NCI-H748 (cell line): ENCODE data around the gene TRIM10.
"Not testable (repeated sequence)": the region's sequence is repeated elsewhere in the genome, so short reads cannot be mapped to it uniquely, and the experiment has no call there.

ENCODE experiments used
- DNase-seq: peaks from one replicate; lab custom pipeline; 2025; ENCODE audit not compliant: unreplicated experiment; lab: John Stamatoyannopoulos, UW

TRIM10 gene

GRCh38 chr6:30154709-30155519 is 6.1 kb downstream of the TRIM10 start:
- DNase-seq, result no peak

GRCh38 chr6:30154061-30154460 is 7.0 kb downstream of the TRIM10 start:
- DNase-seq, result no peak

GRCh38 chr6:30152910-30153610 is 8.0 kb downstream of the TRIM10 start:
- no peak for DNase-seq

- DNase-seq, result no peak
These were observed 8.9 kb downstream of the TRIM10 start for GRCh38 chr6:30152016-30152673.

- no peak for DNase-seq
These were observed 9.4 kb downstream of the TRIM10 start for GRCh38 chr6:30151580-30151979.

- DNase-seq, result no peak
These were observed 10.2 kb downstream of the TRIM10 start for GRCh38 chr6:30150671-30151395.

GRCh38 chr6:30149858-30150550 is 11.0 kb downstream of the TRIM10 start:
- no peak for DNase-seq

GRCh38 chr6:30149234-30149633 is 11.8 kb downstream of the TRIM10 start:
- DNase-seq, result no peak

- DNase-seq, result no peak
These were observed 13.9 kb downstream of the TRIM10 start for GRCh38 chr6:30147096-30147495.

- no peak for DNase-seq
These were observed 15.2 kb downstream of the TRIM10 start for GRCh38 chr6:30145818-30146217.

GRCh38 chr6:30144811-30145210 is 16.2 kb downstream of the TRIM10 start:
- DNase-seq, result no peak

- DNase-seq, result no peak
These were observed 17.2 kb downstream of the TRIM10 start for GRCh38 chr6:30143780-30144179.

GRCh38 chr6:30142665-30143064 is 18.3 kb downstream of the TRIM10 start:
- DNase-seq, result no peak

- DNase-seq, result not testable (repeated sequence)
These were observed 20.8 kb downstream of the TRIM10 start for GRCh38 chr6:30140240-30140639.

GRCh38 chr6:30136570-30137286 is 24.3 kb downstream of the TRIM10 start:
- DNase-seq, result no peak

- DNase-seq, result no peak
These were observed 25.3 kb downstream of the TRIM10 start, which contains the start of gene TRIM40 for GRCh38 chr6:30135757-30136156. Gene TRIM40 (plus strand): TSS chr6:30136140. CDS start chr6:30137037, 897 bp downstream.

- no peak for DNase-seq
These were observed 25.9 kb downstream of the TRIM10 start for GRCh38 chr6:30135147-30135546.

- no peak for DNase-seq
These were observed 29.0 kb downstream of the TRIM10 start for GRCh38 chr6:30131947-30132497.
